Measurements from ENCODE around the gene ZBED4.

Gene ZBED4

DNA sequence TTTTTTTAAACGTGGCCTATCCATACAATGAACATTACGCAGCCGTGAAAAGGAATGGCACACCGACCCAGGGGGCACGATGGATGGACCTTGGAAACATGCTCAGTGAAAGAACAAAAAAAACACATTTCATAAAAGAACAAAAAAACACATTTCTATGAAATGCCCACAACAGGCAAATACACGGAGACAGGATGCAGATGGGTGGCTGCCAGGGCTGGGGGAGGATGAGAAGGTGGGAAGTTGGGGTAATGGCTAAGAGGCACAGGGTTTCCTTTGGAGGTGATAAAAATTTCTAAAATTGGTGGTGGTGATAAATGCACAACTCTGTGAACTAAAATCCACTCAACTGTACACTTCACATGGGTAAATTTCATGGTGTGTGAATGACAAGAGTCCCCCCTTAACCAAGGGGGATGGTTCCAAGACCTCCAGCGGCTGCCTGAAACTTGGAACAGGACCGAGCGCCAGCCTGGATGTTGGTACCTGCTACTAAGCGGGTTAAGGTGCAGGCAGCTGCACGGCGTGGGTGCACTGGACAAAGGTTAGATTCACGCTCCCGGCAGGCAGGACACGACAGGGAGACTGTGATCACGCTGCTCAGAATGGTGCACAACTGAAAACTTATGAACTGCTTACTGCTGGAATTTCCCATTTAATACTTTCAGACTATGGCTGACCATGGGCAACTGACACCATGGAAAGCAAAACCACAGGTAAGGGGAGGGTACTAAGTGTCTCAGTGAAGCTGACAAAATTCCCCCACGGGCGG is 42.4 kb upstream of the ZBED4 start:
- Histone ChIP-seq H3K27me3 (no peaks in the 10 kb centered on the region), H3K36me3 (peaks cover 0 to 33% (median 0%) of the 10 kb centered on the region in 3 donors), H3K9me3 (no peaks in the 10 kb centered on the region), H3K4me1 (peaks cover 0 to 25% (median 11%) of the 10 kb centered on the region in 4 donors), H3K4me3 (no peak overlapping the region), H3K27ac (no peak overlapping the region)
- no peak for TF ChIP-seq CTCF (IDR thresholded peaks at IDR 0.05)
- no peak for DNase-seq
- intact Hi-C loops (cut with DNase I; ENCODE audit: low total_unique reads), result no loop called here

DNA sequence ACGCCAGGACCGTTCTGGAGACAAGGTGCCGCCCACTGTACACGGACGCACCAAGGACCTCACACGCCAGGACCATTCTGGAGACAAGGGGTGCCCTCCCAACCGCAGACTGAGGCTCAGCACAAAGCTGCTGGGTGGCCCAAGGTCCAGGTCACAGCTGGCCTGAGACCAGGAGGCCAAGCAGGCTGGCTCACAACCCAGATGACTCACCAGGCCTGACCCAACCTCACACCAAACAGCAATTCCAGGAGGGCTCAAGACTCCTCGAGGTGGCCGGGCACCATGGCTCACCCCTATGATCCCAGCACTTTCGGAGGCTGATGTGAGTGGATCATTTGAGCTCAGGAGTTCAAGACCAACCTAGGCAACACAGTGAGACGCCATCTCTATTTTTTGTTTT is 40.8 kb upstream of the ZBED4 start:
- H3K9me3 ChIP-seq, result no peaks in the 10 kb centered on the region
- TF ChIP-seq CTCF (IDR thresholded peaks at IDR 0.05), result no peak
- H3K36me3 ChIP-seq, result peaks cover 8 to 49% (median 12%) of the 10 kb centered on the region in 3 donors
- intact Hi-C loops (cut with DNase I; ENCODE audit: low total_unique reads), result no loop called here
- DNase-seq, result no peak
- peaks cover 0 to 36% (median 15%) of the 10 kb centered on the region in 4 donors for H3K4me1 ChIP-seq
- no peaks in the 10 kb centered on the region for H3K27me3 ChIP-seq
- H3K4me3 ChIP-seq, result no peak overlapping the region
- H3K27ac ChIP-seq, result no peak overlapping the region

DNA sequence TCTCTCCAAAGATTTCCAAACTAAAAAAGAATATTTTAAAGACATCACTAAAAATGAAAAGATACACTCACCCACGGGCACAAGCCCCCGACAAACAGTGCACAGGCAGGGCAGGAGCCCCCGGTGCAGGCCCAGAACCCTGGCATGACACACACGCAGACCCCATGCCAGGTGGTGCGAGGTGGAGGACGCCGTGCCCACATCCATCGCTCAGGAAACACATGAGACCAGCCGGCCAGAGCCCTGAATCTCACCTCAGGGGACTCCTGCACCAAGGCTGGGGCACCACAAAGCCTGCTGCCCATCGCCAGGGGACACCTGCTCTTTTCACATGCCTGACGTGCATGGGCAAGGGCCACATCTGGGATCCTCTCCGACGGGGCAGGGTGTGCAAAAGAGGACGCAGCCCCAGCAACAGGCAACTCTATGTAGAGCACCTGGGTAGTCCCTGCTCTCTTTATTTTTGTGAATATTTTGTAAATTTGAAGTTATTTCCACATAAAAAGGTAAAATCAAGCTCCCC is 39.4 kb upstream of the ZBED4 start:
- H3K9me3 ChIP-seq, result no peaks in the 10 kb centered on the region
- no peak for TF ChIP-seq CTCF (IDR thresholded peaks at IDR 0.05)
- intact Hi-C loops (cut with DNase I; ENCODE audit: low total_unique reads), result no loop called here
- no peak overlapping the region for H3K27ac ChIP-seq
- H3K27me3 ChIP-seq, result no peaks in the 10 kb centered on the region
- H3K36me3 ChIP-seq, result peaks cover 15 to 63% (median 26%) of the 10 kb centered on the region in 3 donors
- peaks cover 0 to 36% (median 12%) of the 10 kb centered on the region in 4 donors for H3K4me1 ChIP-seq
- DNase-seq, result no peak
- no peak overlapping the region for H3K4me3 ChIP-seq

GRCh38 chr22:49814856-49815255 is 38.8 kb upstream of the ZBED4 start:
- peaks cover 17 to 68% (median 31%) of the 10 kb centered on the region in 3 donors for H3K36me3 ChIP-seq
- no peak overlapping the region for H3K27ac ChIP-seq
- H3K4me1 ChIP-seq, result peaks cover 0 to 36% (median 12%) of the 10 kb centered on the region in 4 donors
- H3K4me3 ChIP-seq, result no peak overlapping the region
- H3K27me3 ChIP-seq, result no peaks in the 10 kb centered on the region
- intact Hi-C loops (cut with DNase I; ENCODE audit: low total_unique reads), result no loop called here
- no peaks in the 10 kb centered on the region for H3K9me3 ChIP-seq
- no peak for TF ChIP-seq CTCF (IDR thresholded peaks at IDR 0.05)
- DNase-seq, result no peak

DNA sequence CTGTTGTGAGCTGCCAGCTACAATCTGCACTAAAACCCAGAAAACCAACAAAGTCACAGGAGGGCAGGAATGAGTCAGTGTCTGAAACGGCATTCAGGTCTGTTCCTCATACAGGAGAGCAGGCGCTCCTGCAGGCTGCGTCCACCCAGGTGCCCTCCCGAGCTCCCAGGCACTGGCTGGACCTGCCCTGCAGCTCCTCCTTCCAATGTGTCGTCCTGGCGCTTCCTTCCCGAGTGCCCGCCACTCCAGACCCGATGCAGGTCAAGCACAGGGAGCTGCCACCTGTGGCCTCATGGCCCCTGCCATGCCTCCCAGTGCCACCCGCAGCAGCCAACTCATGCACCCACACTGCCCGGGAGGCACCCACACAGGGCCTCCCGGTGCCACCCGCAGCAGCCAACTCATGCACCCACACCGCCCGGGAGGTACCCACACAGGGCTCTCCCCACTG is 38.0 kb upstream of the ZBED4 start:
- Histone ChIP-seq H3K9me3 (no peaks in the 10 kb centered on the region), H3K4me3 (no peak overlapping the region), H3K36me3 (peaks cover 24 to 77% (median 39%) of the 10 kb centered on the region in 3 donors), H3K27me3 (no peaks in the 10 kb centered on the region), H3K4me1 (peaks cover 0 to 37% (median 14%) of the 10 kb centered on the region in 4 donors), H3K27ac (no peak overlapping the region)
- DNase-seq, result no peak
- intact Hi-C loops (cut with DNase I; ENCODE audit: low total_unique reads), result no loop called here
- TF ChIP-seq CTCF (IDR thresholded peaks at IDR 0.05), result no peak
